Upper lobe of left lung (tissue), 6 donors: Measurements from ENCODE around the gene INPP4B. TPM values are rescaled to one million over a fixed set of nuclear protein-coding genes. Genes with fewer than 3 reads are reported as not detected.

ENCODE experiments used
- ATAC-seq, 2 donors: fragments of 200-7000 bp; cut with Tn5 transposase; one replicate each; pipeline ENCODE4 v1.9.1; 2022; ENCODE audit warnings: mild to moderate bottlenecking in 2 of 2, moderate library complexity in 2 of 2; ENCODE audit not compliant: low FRiP score in 2 of 2
- DNase-seq, 2 donors: peaks; one replicate each; pipeline ENCODE4 v3.0.0-alpha.2; 2019 to 2020
- H3K27ac ChIP-seq, 4 donors: fragments of 200-600 bp; sonication (generic); one replicate each; pipeline ENCODE4 v1.5.1; 2016 to 2019
- H3K27me3 ChIP-seq, 4 donors: fragments of 200-600 bp; sonication (generic); one replicate each; pipeline ENCODE4 v1.5.1; 2017 to 2019
- H3K36me3 ChIP-seq, 4 donors: fragments of 200-600 bp; sonication (generic); one replicate each; pipeline ENCODE4 v1.5.1; 2016 to 2019
- H3K4me1 ChIP-seq, 4 donors: fragments of 200-600 bp; sonication (generic); one replicate each; pipeline ENCODE4 v1.5.1; 2018 to 2019
- H3K4me3 ChIP-seq, 4 donors: fragments of 200-600 bp; sonication (generic); one replicate each; pipeline ENCODE4 v1.5.1; 2017 to 2019; ENCODE audit warnings: mild to moderate bottlenecking in 2 of 4, moderate library complexity in 1 of 4
- H3K9me3 ChIP-seq, 4 donors: fragments of 200-600 bp; sonication (generic); one replicate each; pipeline ENCODE4 v1.5.1; 2018 to 2019
- CTCF ChIP-seq, 6 experiments: fragments of 450-650 bp in 4 of 6; fragments of 200-600 bp in 2 of 6; sonication (generic) in 2 of 6; IDR thresholded peaks; one replicate each; pipeline ENCODE4 v1.5.1; 2016 to 2019; ENCODE audit warnings: antibody characterized with exemption in 6 of 6
- EP300 ChIP-seq, 4 donors: sonication (generic); formaldehyde crosslinking; IDR thresholded peaks; one replicate each; pipeline ENCODE4 v1.5.1; 2017; ENCODE audit warnings: antibody characterized with exemption in 4 of 4, control low read depth in 2 of 4
- POLR2A ChIP-seq, 4 donors: fragments of 450-650 bp; IDR thresholded peaks; one replicate each; pipeline ENCODE4 v1.5.1; 2016 to 2017; ENCODE audit warnings: antibody characterized with exemption in 4 of 4, mild to moderate bottlenecking in 2 of 4
- POLR2AphosphoS5 ChIP-seq, 2 donors: sonication (generic); formaldehyde crosslinking; IDR thresholded peaks; one replicate each; pipeline ENCODE4 v1.5.1; 2017; ENCODE audit warnings: antibody characterized with exemption in 2 of 2
- WGBS, 2 donors: methylation state at CpG; one replicate each; pipeline ENCODE4 v1.1.5; 2017 to 2018; 5-methylcytosine and 5-hydroxymethylcytosine counted together
- total RNA-seq, 6 donors: library from RNA; depleted of rRNA in 4 of 6; stranded (reverse); fragments of >200 nt in 4 of 6; gene quantifications; one replicate each; pipeline versions ENCODE4 v1.1.0 to v1.2.1, GENCODE V29; 2016 to 2021
- donor health status: DM: no; HTN: no; CAD: no; lungs with moderate emphysema.
- donor health status: DM: no; HTN: yes; CAD: no; lungs with severe emphysema.

INPP4B gene
- total RNA-seq, 6 donors from 2014 or later, result 4.7 to 31.4 (median 10.4) TPM

- TF ChIP-seq EP300 (IDR thresholded peaks at IDR 0.05), result no peak
- no peak for TF ChIP-seq POLR2A (IDR thresholded peaks at IDR 0.05)
- no peak for TF ChIP-seq POLR2AphosphoS5 (IDR thresholded peaks at IDR 0.05)
- no peak for ATAC-seq
- no peaks in the 10 kb centered on the region for H3K27me3 ChIP-seq
- DNase-seq, result no peak
- H3K9me3 ChIP-seq, result no peaks in the 10 kb centered on the region
- no peaks in the 10 kb centered on the region for H3K4me1 ChIP-seq
- peak overlapping the region in 1 of 4 donors; percentile 27 for H3K27ac ChIP-seq
- WGBS, 2 donors, result 59 to 60% methylated on average over 2 of the region's 2 CpGs
- no peaks in the 10 kb centered on the region for H3K36me3 ChIP-seq
- H3K4me3 ChIP-seq, result no peak overlapping the region
Measured at GRCh38 chr4:142262956-142263355, 583.1 kb downstream of the INPP4B start.

DNA sequence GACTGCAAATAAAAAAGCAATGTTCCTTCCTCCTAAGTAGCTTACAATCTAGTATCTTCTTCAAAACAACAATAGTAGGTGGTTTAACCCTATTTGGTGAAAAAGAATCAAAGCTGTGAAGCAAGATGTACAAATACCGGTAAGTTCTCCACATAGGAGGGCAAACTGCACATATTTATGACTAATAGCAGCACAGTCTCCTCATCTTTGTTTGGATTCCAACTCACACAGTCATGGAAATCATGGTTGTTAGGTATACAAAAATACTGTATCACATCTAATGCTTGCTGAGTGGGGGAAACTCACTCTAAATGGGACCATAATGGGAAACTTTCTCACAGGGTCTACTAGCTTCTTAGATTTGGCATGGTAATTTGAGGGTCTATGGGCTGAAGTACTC lies 597.2 kb downstream of the INPP4B start:
- no peaks in the 10 kb centered on the region for H3K9me3 ChIP-seq
- no peaks in the 10 kb centered on the region for H3K27me3 ChIP-seq
- no peak overlapping the region for H3K4me3 ChIP-seq
- ATAC-seq (no peak), DNase-seq (no peak)
- no peak for TF ChIP-seq CTCF (IDR thresholded peaks at IDR 0.05)
- no peak for TF ChIP-seq EP300 (IDR thresholded peaks at IDR 0.05)
- no peak for TF ChIP-seq POLR2AphosphoS5 (IDR thresholded peaks at IDR 0.05)
- TF ChIP-seq POLR2A (IDR thresholded peaks at IDR 0.05), result no peak
- no peaks in the 10 kb centered on the region for H3K4me1 ChIP-seq
- no peak overlapping the region for H3K27ac ChIP-seq
- H3K36me3 ChIP-seq, result no peaks in the 10 kb centered on the region
- WGBS, 2 donors, result 84 to 91% methylated on average over 1 of the region's 1 CpG

DNA sequence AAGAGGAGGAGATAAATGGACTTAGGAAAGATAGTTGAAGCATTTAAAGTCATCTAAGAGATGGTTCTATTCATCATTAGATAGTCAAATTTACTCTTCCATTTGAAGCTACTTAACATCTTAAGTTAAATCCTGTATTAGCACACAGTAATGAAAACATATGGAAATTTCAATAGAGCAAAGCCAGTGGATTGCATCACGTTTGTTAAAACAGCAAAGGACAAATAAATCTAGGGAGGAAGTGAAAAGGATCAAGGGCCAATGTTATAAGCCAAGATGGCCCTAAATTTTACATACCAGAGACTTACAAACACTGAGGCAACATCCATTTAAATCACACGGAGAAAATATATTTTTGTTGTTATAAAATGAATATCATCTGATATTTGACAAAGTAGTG lies 602.8 kb downstream of the INPP4B start:
- DNase-seq, result no peak

GRCh38 chr4:142242156-142242555 lies 603.9 kb downstream of the INPP4B start:
- Histone ChIP-seq H3K27me3 (no peaks in the 10 kb centered on the region), H3K27ac (no peak overlapping the region), H3K9me3 (no peaks in the 10 kb centered on the region), H3K4me3 (no peak overlapping the region), H3K4me1 (no peaks in the 10 kb centered on the region), H3K36me3 (no peaks in the 10 kb centered on the region)
- TF ChIP-seq CTCF (IDR thresholded peaks at IDR 0.05) (no peak), POLR2AphosphoS5 (IDR thresholded peaks at IDR 0.05) (no peak), POLR2A (IDR thresholded peaks at IDR 0.05) (no peak), EP300 (IDR thresholded peaks at IDR 0.05) (no peak)
- DNase-seq, result no peak
- ATAC-seq, result no peak
- 54 to 70% methylated on average over 2 of the region's 2 CpGs for WGBS, 2 donors

More for the DNA sequence above, 602.8 kb downstream of the INPP4B start:
- no peak for ATAC-seq
- TF ChIP-seq CTCF (IDR thresholded peaks at IDR 0.05) (no peak), POLR2AphosphoS5 (IDR thresholded peaks at IDR 0.05) (no peak), POLR2A (IDR thresholded peaks at IDR 0.05) (no peak)
- Histone ChIP-seq H3K27me3 (no peaks in the 10 kb centered on the region), H3K4me3 (no peak overlapping the region), H3K4me1 (no peaks in the 10 kb centered on the region), H3K9me3 (no peaks in the 10 kb centered on the region), H3K27ac (no peak overlapping the region), H3K36me3 (no peaks in the 10 kb centered on the region)
- WGBS, 2 donors, result 70 to 74% methylated on average over 2 of the region's 2 CpGs

- Histone ChIP-seq H3K4me1 (no peaks in the 10 kb centered on the region), H3K27me3 (no peaks in the 10 kb centered on the region), H3K4me3 (no peak overlapping the region), H3K9me3 (no peaks in the 10 kb centered on the region), H3K36me3 (no peaks in the 10 kb centered on the region), H3K27ac (no peak overlapping the region)
- DNase-seq (no peak), ATAC-seq (no peak)
- TF ChIP-seq EP300 (IDR thresholded peaks at IDR 0.05), result no peak
- no peak for TF ChIP-seq CTCF (IDR thresholded peaks at IDR 0.05)
- TF ChIP-seq POLR2AphosphoS5 (IDR thresholded peaks at IDR 0.05), result no peak
- no peak for TF ChIP-seq POLR2A (IDR thresholded peaks at IDR 0.05)
Measured at GRCh38 chr4:142238589-142238988, 607.5 kb downstream of the INPP4B start.
